Endothelial cell (in vitro differentiated cells): ENCODE results near the gene ELK3. TPM values are rescaled to one million over a fixed set of nuclear protein-coding genes. Genes with fewer than 3 reads are reported as not detected.

Source experiments
- DNase-seq: peaks from one replicate; pipeline ENCODE4 v3.0.0; 2021; ENCODE audit warnings: low spot score
- H3K27ac Mint-ChIP-seq: one replicate; pipeline ENCODE4 v1.8.0; 2021; ENCODE audit warnings: mixed read lengths, inconsistent platforms; ENCODE audit not compliant: unreplicated experiment
- H3K27me3 Mint-ChIP-seq: one replicate; pipeline ENCODE4 v1.8.0; 2021; ENCODE audit warnings: mild to moderate bottlenecking, moderate library complexity, mixed read lengths, inconsistent platforms; ENCODE audit not compliant: unreplicated experiment
- H3K36me3 Mint-ChIP-seq: one replicate; pipeline ENCODE4 v1.8.0; 2021; ENCODE audit warnings: mild to moderate bottlenecking, low read depth, mixed read lengths, inconsistent platforms; ENCODE audit not compliant: unreplicated experiment
- H3K4me1 Mint-ChIP-seq: one replicate; pipeline ENCODE4 v1.8.0; 2021; ENCODE audit warnings: mild to moderate bottlenecking, mixed read lengths, inconsistent platforms; ENCODE audit not compliant: unreplicated experiment
- H3K4me3 Mint-ChIP-seq: one replicate; pipeline ENCODE4 v1.8.0; 2021; ENCODE audit warnings: mild to moderate bottlenecking, mixed read lengths, inconsistent platforms; ENCODE audit not compliant: unreplicated experiment
- H3K9me3 Mint-ChIP-seq: one replicate; pipeline ENCODE4 v1.8.0; 2021; ENCODE audit warnings: mixed read lengths, inconsistent platforms; ENCODE audit not compliant: unreplicated experiment
- total RNA-seq: library from RNA; stranded (reverse); fragmentation: NEBNext Ultra II Directional; extraction: Animal tissue kit (Norgen Biotek cat#: 25700); gene quantifications from one replicate; pipeline ENCODE4 v1.2.1, GENCODE V29; 2021; ENCODE audit not compliant: unreplicated experiment
- TF ChIP-seq, protein P1 (sequence below): fragments of 200-600 bp; sonication (generic); IDR thresholded peaks from one replicate; pipeline ENCODE4 v1.5.0; 2021; ENCODE audit warnings: antibody characterized with exemption; ENCODE audit not compliant: unreplicated experiment

Gene ELK3
- total RNA-seq, 1 donor from 2014 or later = 294 TPM

DNA sequence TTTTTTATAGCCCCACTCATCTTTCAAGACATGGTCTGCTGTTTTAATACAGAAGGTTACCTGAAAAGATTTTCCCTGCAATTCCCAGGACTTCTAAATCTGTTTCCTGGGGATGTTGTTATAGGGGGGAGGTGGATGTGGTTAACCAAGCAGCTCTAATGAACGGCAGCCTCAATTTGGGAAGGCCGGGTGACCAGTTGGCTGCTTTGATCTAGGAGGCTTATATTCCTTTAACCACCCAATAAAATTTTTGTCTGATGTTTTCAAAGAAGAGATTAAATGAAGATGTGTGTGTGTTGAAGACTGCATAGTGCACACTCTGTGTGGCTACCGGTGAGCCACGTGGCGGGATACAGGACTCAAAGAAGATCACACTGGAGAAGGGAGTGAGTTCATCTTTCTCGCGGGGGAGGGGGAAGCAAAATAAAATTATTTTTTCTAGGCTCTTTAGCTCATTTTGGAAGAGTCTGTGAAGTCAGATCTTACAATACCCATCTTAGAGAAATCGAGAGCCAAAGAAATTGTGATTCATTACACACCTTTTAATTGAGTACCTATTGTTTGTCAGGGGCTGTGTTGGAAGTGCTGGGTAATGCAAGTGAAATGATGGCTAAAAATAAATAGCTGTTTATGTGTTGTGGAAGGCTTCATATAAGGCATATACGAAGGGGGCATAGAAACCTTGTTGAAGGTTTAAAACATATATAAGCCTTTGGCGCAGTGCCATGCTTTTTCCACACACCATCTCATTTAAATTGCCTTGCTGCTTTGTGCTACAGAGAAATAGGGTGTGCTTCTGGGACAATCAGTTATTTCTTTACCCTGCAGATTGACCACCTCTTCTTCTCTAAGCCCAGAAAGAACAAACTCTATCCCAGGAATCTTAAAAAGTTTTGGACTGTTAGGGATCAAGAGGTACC lies 18.5 kb downstream of the ELK3 start:
- peak overlapping the region; percentile 98 for H3K27ac Mint-ChIP-seq
- TF ChIP-seq, protein P1, sequence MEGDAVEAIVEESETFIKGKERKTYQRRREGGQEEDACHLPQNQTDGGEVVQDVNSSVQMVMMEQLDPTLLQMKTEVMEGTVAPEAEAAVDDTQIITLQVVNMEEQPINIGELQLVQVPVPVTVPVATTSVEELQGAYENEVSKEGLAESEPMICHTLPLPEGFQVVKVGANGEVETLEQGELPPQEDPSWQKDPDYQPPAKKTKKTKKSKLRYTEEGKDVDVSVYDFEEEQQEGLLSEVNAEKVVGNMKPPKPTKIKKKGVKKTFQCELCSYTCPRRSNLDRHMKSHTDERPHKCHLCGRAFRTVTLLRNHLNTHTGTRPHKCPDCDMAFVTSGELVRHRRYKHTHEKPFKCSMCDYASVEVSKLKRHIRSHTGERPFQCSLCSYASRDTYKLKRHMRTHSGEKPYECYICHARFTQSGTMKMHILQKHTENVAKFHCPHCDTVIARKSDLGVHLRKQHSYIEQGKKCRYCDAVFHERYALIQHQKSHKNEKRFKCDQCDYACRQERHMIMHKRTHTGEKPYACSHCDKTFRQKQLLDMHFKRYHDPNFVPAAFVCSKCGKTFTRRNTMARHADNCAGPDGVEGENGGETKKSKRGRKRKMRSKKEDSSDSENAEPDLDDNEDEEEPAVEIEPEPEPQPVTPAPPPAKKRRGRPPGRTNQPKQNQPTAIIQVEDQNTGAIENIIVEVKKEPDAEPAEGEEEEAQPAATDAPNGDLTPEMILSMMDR = no peak
- H3K4me3 Mint-ChIP-seq = peak overlapping the region; percentile 91
- peaks cover 86% of the 10 kb centered on the region for H3K4me1 Mint-ChIP-seq
- no peak for DNase-seq
- no peaks in the 10 kb centered on the region for H3K9me3 Mint-ChIP-seq
- H3K36me3 Mint-ChIP-seq = peaks cover 58% of the 10 kb centered on the region
- peaks cover 37% of the 10 kb centered on the region for H3K27me3 Mint-ChIP-seq

DNA sequence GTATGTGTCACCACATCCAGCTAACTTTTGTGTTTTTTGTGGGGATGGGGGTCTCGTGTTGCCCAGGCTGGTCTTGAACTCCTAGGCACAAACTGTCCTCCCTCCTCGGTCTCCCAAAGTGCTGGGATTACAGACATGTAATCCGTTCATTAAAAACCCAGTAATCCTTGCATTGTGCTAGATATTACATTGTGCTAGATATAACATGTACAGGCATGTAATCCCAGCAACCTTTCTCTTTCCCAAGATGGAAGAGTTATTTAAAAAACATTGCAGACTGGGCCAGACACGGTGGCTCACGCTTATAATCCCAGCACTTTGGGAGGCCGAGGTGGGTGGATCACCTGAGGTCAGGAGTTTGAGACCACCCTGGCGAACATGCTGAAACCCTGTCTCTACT lies 19.7 kb downstream of the ELK3 start:
- no peaks in the 10 kb centered on the region for H3K9me3 Mint-ChIP-seq
- peaks cover 83% of the 10 kb centered on the region for H3K4me1 Mint-ChIP-seq
- peak overlapping the region; percentile 91 for H3K4me3 Mint-ChIP-seq
- peaks cover 62% of the 10 kb centered on the region for H3K36me3 Mint-ChIP-seq
- TF ChIP-seq, protein P1 = no peak
- H3K27ac Mint-ChIP-seq = peak overlapping the region; percentile 98
- H3K27me3 Mint-ChIP-seq = peaks cover 34% of the 10 kb centered on the region
- DNase-seq = no peak

DNA sequence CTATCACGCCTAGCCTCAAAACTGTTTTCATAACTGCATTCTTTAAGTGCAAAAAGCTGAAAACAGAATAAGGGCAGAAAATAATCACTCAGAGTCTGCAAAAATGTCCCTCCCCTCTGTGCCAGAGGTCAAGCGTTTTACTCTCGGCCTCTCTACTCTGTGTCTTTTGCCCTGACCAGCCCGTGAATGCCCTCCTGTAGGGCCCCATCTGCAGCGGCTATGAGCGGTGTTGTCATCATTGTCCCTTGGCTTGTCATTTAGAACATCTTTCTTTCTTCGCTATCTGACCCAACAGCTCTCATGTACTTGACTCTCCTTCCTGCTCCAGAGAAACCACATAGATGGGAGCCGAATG lies 21.7 kb downstream of the ELK3 start:
- Mint-ChIP-seq H3K9me3 (no peaks in the 10 kb centered on the region), H3K27me3 (peaks cover 42% of the 10 kb centered on the region), H3K4me3 (peak overlapping the region; percentile 56), H3K4me1 (peaks cover 80% of the 10 kb centered on the region), H3K27ac (peak overlapping the region; percentile 70), H3K36me3 (peaks cover 76% of the 10 kb centered on the region)
- no peak for DNase-seq
- TF ChIP-seq, protein P1 = no peak

DNA sequence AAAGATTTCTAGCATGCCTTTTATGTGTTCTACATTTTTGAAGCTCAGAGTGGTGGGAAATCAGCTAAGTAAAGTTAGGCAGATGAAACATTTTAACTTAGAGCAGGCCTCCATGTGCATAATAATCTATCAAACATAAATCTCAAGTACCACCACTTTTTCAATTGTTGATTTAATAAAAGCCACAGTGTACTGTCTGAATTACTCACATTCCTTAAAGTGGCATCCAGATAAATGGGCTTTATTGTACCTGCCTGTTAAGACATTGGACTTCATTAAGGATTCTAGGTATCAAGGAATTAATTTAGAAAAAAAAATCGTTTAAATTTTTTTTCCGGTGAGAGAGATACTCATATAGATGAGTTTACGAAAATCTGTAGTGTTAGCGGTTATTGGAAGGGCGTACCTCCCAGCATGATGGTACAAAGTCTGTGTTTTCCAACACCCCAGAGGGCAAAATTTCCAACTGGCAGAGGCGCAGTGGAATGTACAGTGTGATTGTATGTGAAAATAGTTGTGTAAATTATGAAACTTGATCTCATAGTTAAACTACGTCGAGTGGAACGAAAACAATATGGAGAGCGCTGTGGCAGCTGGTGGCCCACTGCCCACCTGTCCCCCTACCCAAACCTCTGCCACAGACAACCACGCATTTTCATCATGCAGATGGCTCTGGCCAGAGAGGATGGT lies 25.0 kb downstream of the ELK3 start:
- H3K4me3 Mint-ChIP-seq = peak overlapping the region; percentile 68
- peaks cover 46% of the 10 kb centered on the region for H3K27me3 Mint-ChIP-seq
- peak overlapping the region; percentile 84 for H3K27ac Mint-ChIP-seq
- DNase-seq = no peak
- TF ChIP-seq, protein P1 = no peak
- H3K4me1 Mint-ChIP-seq = peaks cover 75% of the 10 kb centered on the region
- no peaks in the 10 kb centered on the region for H3K9me3 Mint-ChIP-seq
- H3K36me3 Mint-ChIP-seq = peaks cover 86% of the 10 kb centered on the region
